Type B pancreatic cell (in vitro differentiated cells): ENCODE data around the gene RAB3IL1. TPM values are rescaled to one million over a fixed set of nuclear protein-coding genes. Genes with fewer than 3 reads are reported as not detected.

ENCODE experiments used
- DNase-seq: peaks from one replicate; pipeline ENCODE4 v3.0.0; 2021; ENCODE audit warnings: mixed read lengths; ENCODE audit not compliant: unreplicated experiment; ENCODE audit errors: extremely low spot score
- H3K27ac Mint-ChIP-seq: 2 replicates; pipeline ENCODE4 v1.8.0; 2021; ENCODE audit warnings: mild to moderate bottlenecking, mixed read lengths
- H3K27me3 Mint-ChIP-seq: 2 replicates; pipeline ENCODE4 v1.8.0; 2021; ENCODE audit warnings: mixed read lengths
- H3K36me3 Mint-ChIP-seq: 2 replicates; pipeline ENCODE4 v1.8.0; 2021; ENCODE audit warnings: mixed read lengths
- H3K4me1 Mint-ChIP-seq: one replicate; pipeline ENCODE4 v1.8.0; 2021; ENCODE audit warnings: mixed read lengths; ENCODE audit not compliant: unreplicated experiment
- H3K4me3 Mint-ChIP-seq: 2 replicates; pipeline ENCODE4 v1.8.0; 2021; ENCODE audit warnings: mild to moderate bottlenecking, mixed read lengths
- H3K9me3 Mint-ChIP-seq: 2 replicates; pipeline ENCODE4 v1.8.0; 2021; ENCODE audit warnings: mixed read lengths
- CTCF ChIP-seq: fragments of 200-600 bp; sonication (generic); conservative IDR thresholded peaks from 2 replicates; pipeline ENCODE4 v1.5.0; 2021; ENCODE audit warnings: antibody characterized with exemption, mild to moderate bottlenecking
- total RNA-seq: library from RNA; stranded (reverse); gene quantifications from 2 replicates; pipeline ENCODE4 v1.2.1, GENCODE V29; 2021; ENCODE audit warnings: low replicate concordance

RAB3IL1 gene
- total RNA-seq, 1 donor from 2014 or later: 16.6 TPM

- Mint-ChIP-seq H3K9me3 (no peaks in the 10 kb centered on the region), H3K36me3 (peaks cover 13% of the 10 kb centered on the region), H3K4me1 (peaks cover 11% of the 10 kb centered on the region), H3K4me3 (no peak overlapping the region), H3K27me3 (peaks cover 19% of the 10 kb centered on the region), H3K27ac (peak overlapping the region; percentile 46)
- DNase-seq: no peak
- no peak for TF ChIP-seq CTCF
Measured at GRCh38 chr11:61959114-61959513, 41.7 kb upstream of the RAB3IL1 start.

GRCh38 chr11:61958590-61958989 lies 41.2 kb upstream of the RAB3IL1 start:
- peaks cover 21% of the 10 kb centered on the region for H3K27me3 Mint-ChIP-seq

GRCh38 chr11:61957021-61957770 lies 39.8 kb upstream of the RAB3IL1 start:
- no peak overlapping the region for H3K4me3 Mint-ChIP-seq
- no peak for TF ChIP-seq CTCF
- no peaks in the 10 kb centered on the region for H3K9me3 Mint-ChIP-seq
- peaks cover 21% of the 10 kb centered on the region for H3K27me3 Mint-ChIP-seq
- no peak overlapping the region for H3K27ac Mint-ChIP-seq
- peaks cover 4% of the 10 kb centered on the region for H3K36me3 Mint-ChIP-seq
- H3K4me1 Mint-ChIP-seq: peaks cover 6% of the 10 kb centered on the region
- DNase-seq: no peak

More at GRCh38 chr11:61958590-61958989, 41.2 kb upstream of the RAB3IL1 start:
- TF ChIP-seq CTCF: no peak
- peaks cover 10% of the 10 kb centered on the region for H3K4me1 Mint-ChIP-seq
- no peak for DNase-seq
- H3K9me3 Mint-ChIP-seq: no peaks in the 10 kb centered on the region
- H3K27ac Mint-ChIP-seq: no peak overlapping the region
- peaks cover 8% of the 10 kb centered on the region for H3K36me3 Mint-ChIP-seq
- no peak overlapping the region for H3K4me3 Mint-ChIP-seq

GRCh38 chr11:61956191-61957020 lies 39.0 kb upstream of the RAB3IL1 start:
- no peak for DNase-seq
- peaks cover 24% of the 10 kb centered on the region for H3K27me3 Mint-ChIP-seq
- no peak overlapping the region for H3K4me3 Mint-ChIP-seq
- H3K4me1 Mint-ChIP-seq: no peaks in the 10 kb centered on the region
- no peak for TF ChIP-seq CTCF
- H3K27ac Mint-ChIP-seq: no peak overlapping the region
- no peaks in the 10 kb centered on the region for H3K36me3 Mint-ChIP-seq
- no peaks in the 10 kb centered on the region for H3K9me3 Mint-ChIP-seq

GRCh38 chr11:61955422-61956135 lies 38.2 kb upstream of the RAB3IL1 start:
- Mint-ChIP-seq H3K27ac (no peak overlapping the region), H3K27me3 (peaks cover 24% of the 10 kb centered on the region), H3K9me3 (no peaks in the 10 kb centered on the region), H3K36me3 (no peaks in the 10 kb centered on the region), H3K4me1 (no peaks in the 10 kb centered on the region), H3K4me3 (peak overlapping the region; percentile 58)
- no peak for TF ChIP-seq CTCF
- DNase-seq: peak; percentile 62
